ENCODE data around the gene PIK3R4. TPM values are rescaled to one million over a fixed set of nuclear protein-coding genes. Genes with fewer than 3 reads are reported as not detected.

PIK3R4 gene
- total RNA-seq, 1 donor from 2014 or later, result 34.7 TPM

GRCh38 chr3:130659911-130660310 lies 86.7 kb downstream of the PIK3R4 start:
- H3K36me3 Mint-ChIP-seq (ENCODE audit: low read depth), result peaks cover 1% of the 10 kb centered on the region
- H3K4me3 Mint-ChIP-seq, result no peak overlapping the region

GRCh38 chr3:130658678-130659077 lies 88.0 kb downstream of the PIK3R4 start:
- H3K36me3 Mint-ChIP-seq (ENCODE audit: low read depth), result no peaks in the 10 kb centered on the region
- H3K4me1 Mint-ChIP-seq, result no peaks in the 10 kb centered on the region
- no peaks in the 10 kb centered on the region for H3K27me3 Mint-ChIP-seq
- H3K27ac Mint-ChIP-seq, result no peak overlapping the region
- H3K9me3 Mint-ChIP-seq, result no peaks in the 10 kb centered on the region
- H3K4me3 Mint-ChIP-seq, result no peak overlapping the region
- intact Hi-C loops (cut with micrococcal nuclease), result no loop called here
- no peak for DNase-seq

More at GRCh38 chr3:130659911-130660310, 86.7 kb downstream of the PIK3R4 start:
- H3K27ac Mint-ChIP-seq, result no peak overlapping the region
- no peaks in the 10 kb centered on the region for H3K4me1 Mint-ChIP-seq
- no peaks in the 10 kb centered on the region for H3K9me3 Mint-ChIP-seq
- no peaks in the 10 kb centered on the region for H3K27me3 Mint-ChIP-seq
- intact Hi-C loops (cut with micrococcal nuclease), result no loop called here
- no peak for DNase-seq

GRCh38 chr3:130656627-130657026 lies 90.0 kb downstream of the PIK3R4 start:
- Mint-ChIP-seq H3K27ac (no peak overlapping the region), H3K27me3 (no peaks in the 10 kb centered on the region), H3K4me1 (no peaks in the 10 kb centered on the region), H3K9me3 (no peaks in the 10 kb centered on the region), H3K36me3 (ENCODE audit: low read depth) (no peaks in the 10 kb centered on the region), H3K4me3 (no peak overlapping the region)
- no peak for DNase-seq
- intact Hi-C loops (cut with micrococcal nuclease), result no loop called here

- no peaks in the 10 kb centered on the region for H3K4me1 Mint-ChIP-seq
- H3K27ac Mint-ChIP-seq, result no peak overlapping the region
- no peaks in the 10 kb centered on the region for H3K36me3 Mint-ChIP-seq (ENCODE audit: low read depth)
- H3K27me3 Mint-ChIP-seq, result no peaks in the 10 kb centered on the region
- intact Hi-C loops (cut with micrococcal nuclease), result no loop called here
- no peak for DNase-seq
- H3K4me3 Mint-ChIP-seq, result no peak overlapping the region
- H3K9me3 Mint-ChIP-seq, result no peaks in the 10 kb centered on the region
These were observed 91.7 kb downstream of the PIK3R4 start for GRCh38 chr3:130654921-130655320.

- Mint-ChIP-seq H3K9me3 (no peaks in the 10 kb centered on the region), H3K27ac (no peak overlapping the region), H3K27me3 (no peaks in the 10 kb centered on the region), H3K4me1 (no peaks in the 10 kb centered on the region), H3K36me3 (ENCODE audit: low read depth) (no peaks in the 10 kb centered on the region), H3K4me3 (no peak overlapping the region)
- no peak for DNase-seq
- intact Hi-C loops (cut with micrococcal nuclease), result no loop called here
These were observed 92.5 kb downstream of the PIK3R4 start for GRCh38 chr3:130654091-130654490.

- no peaks in the 10 kb centered on the region for H3K27me3 Mint-ChIP-seq
- intact Hi-C loops (cut with micrococcal nuclease), result no loop called here
These were observed 97.5 kb downstream of the PIK3R4 start for GRCh38 chr3:130649061-130649654.

GRCh38 chr3:130648293-130648692 lies 98.3 kb downstream of the PIK3R4 start:
- no peaks in the 10 kb centered on the region for H3K9me3 Mint-ChIP-seq
- intact Hi-C loops (cut with micrococcal nuclease), result no loop called here
- DNase-seq, result no peak
- no peak overlapping the region for H3K27ac Mint-ChIP-seq
- H3K36me3 Mint-ChIP-seq (ENCODE audit: low read depth), result no peaks in the 10 kb centered on the region
- H3K4me3 Mint-ChIP-seq, result no peak overlapping the region
- H3K27me3 Mint-ChIP-seq, result no peaks in the 10 kb centered on the region
- no peaks in the 10 kb centered on the region for H3K4me1 Mint-ChIP-seq

More at GRCh38 chr3:130649061-130649654, 97.5 kb downstream of the PIK3R4 start:
- DNase-seq, result no peak
- Mint-ChIP-seq H3K4me3 (no peak overlapping the region), H3K4me1 (no peaks in the 10 kb centered on the region), H3K36me3 (ENCODE audit: low read depth) (no peaks in the 10 kb centered on the region), H3K9me3 (no peaks in the 10 kb centered on the region), H3K27ac (no peak overlapping the region)

GRCh38 chr3:130645261-130645660 lies 101.4 kb downstream of the PIK3R4 start:
- intact Hi-C loops (cut with micrococcal nuclease), result no loop called here
- Mint-ChIP-seq H3K4me3 (no peak overlapping the region), H3K27ac (no peak overlapping the region), H3K9me3 (no peaks in the 10 kb centered on the region), H3K4me1 (no peaks in the 10 kb centered on the region), H3K36me3 (ENCODE audit: low read depth) (no peaks in the 10 kb centered on the region), H3K27me3 (no peaks in the 10 kb centered on the region)
- DNase-seq, result no peak

- intact Hi-C loops (cut with micrococcal nuclease), result no loop called here
- Mint-ChIP-seq H3K4me1 (no peaks in the 10 kb centered on the region), H3K36me3 (ENCODE audit: low read depth) (no peaks in the 10 kb centered on the region), H3K27ac (no peak overlapping the region), H3K27me3 (no peaks in the 10 kb centered on the region), H3K9me3 (no peaks in the 10 kb centered on the region), H3K4me3 (no peak overlapping the region)
- DNase-seq, result no peak
These were observed 101.9 kb downstream of the PIK3R4 start for GRCh38 chr3:130644628-130645253.

- Mint-ChIP-seq H3K36me3 (ENCODE audit: low read depth) (no peaks in the 10 kb centered on the region), H3K4me3 (no peak overlapping the region), H3K27ac (no peak overlapping the region), H3K27me3 (no peaks in the 10 kb centered on the region), H3K9me3 (no peaks in the 10 kb centered on the region), H3K4me1 (no peaks in the 10 kb centered on the region)
- intact Hi-C loops (cut with micrococcal nuclease), result no loop called here
- DNase-seq, result no peak
These were observed 106.6 kb downstream of the PIK3R4 start for GRCh38 chr3:130640027-130640426.

- Mint-ChIP-seq H3K36me3 (ENCODE audit: low read depth) (no peaks in the 10 kb centered on the region), H3K27ac (no peak overlapping the region), H3K9me3 (no peaks in the 10 kb centered on the region), H3K4me3 (no peak overlapping the region), H3K27me3 (no peaks in the 10 kb centered on the region), H3K4me1 (no peaks in the 10 kb centered on the region)
- intact Hi-C loops (cut with micrococcal nuclease), result no loop called here
- no peak for DNase-seq
These were observed 110.0 kb downstream of the PIK3R4 start for GRCh38 chr3:130636480-130637234.

- intact Hi-C loops (cut with micrococcal nuclease), result no loop called here
- no peaks in the 10 kb centered on the region for H3K9me3 Mint-ChIP-seq
- no peaks in the 10 kb centered on the region for H3K36me3 Mint-ChIP-seq (ENCODE audit: low read depth)
- no peak for DNase-seq
- no peaks in the 10 kb centered on the region for H3K4me1 Mint-ChIP-seq
- no peak overlapping the region for H3K27ac Mint-ChIP-seq
- no peaks in the 10 kb centered on the region for H3K27me3 Mint-ChIP-seq
- H3K4me3 Mint-ChIP-seq, result no peak overlapping the region
These were observed 110.7 kb downstream of the PIK3R4 start for GRCh38 chr3:130635978-130636377.

- Mint-ChIP-seq H3K9me3 (no peaks in the 10 kb centered on the region), H3K27ac (no peak overlapping the region), H3K36me3 (ENCODE audit: low read depth) (no peaks in the 10 kb centered on the region), H3K4me3 (no peak overlapping the region), H3K4me1 (no peaks in the 10 kb centered on the region), H3K27me3 (no peaks in the 10 kb centered on the region)
- intact Hi-C loops (cut with micrococcal nuclease), result no loop called here
- DNase-seq, result no peak
These were observed 111.3 kb downstream of the PIK3R4 start for GRCh38 chr3:130635285-130635684.

Measured in activated CD4-positive, alpha-beta T cell treated with anti-CD3 and anti-CD28 coated beads, Interleukin-2, amount 10 ng/mL, durations not matched to agents 24 days and 14 days (primary cell).